WTC11 (cell line): ENCODE data around the gene PTPRS. TPM values are rescaled to one million over a fixed set of nuclear protein-coding genes. Genes with fewer than 3 reads are reported as not detected.
"Not testable (repeated sequence)": the region's sequence is repeated elsewhere in the genome, so short reads cannot be mapped to it uniquely, and the experiment has no call there.

Experiments
- ATAC-seq: fragments of 200-7000 bp; cut with Tn5 transposase; 2 replicates; pipeline ENCODE4 v1.10.0; 2021; ENCODE audit warnings: mild to moderate bottlenecking, moderate library complexity
- CTCF ChIA-PET: fragments of 300-600 bp; sonication (Branson Sonifier 250); formaldehyde crosslinking; loops from one replicate; lab custom pipeline; 2021; ENCODE audit warnings: antibody characterized with exemption; lab: Charles Lee
- POLR2A ChIA-PET: fragments of 350-600 bp; sonication (Branson Sonifier 250); formaldehyde crosslinking; loops from one replicate; lab custom pipeline; 2021; ENCODE audit warnings: antibody characterized with exemption; lab: Charles Lee
- DNase-seq: peaks from one replicate; pipeline ENCODE4 v3.0.0; 2021; ENCODE audit warnings: low spot score
- H3K27ac Mint-ChIP-seq: 2 replicates; pipeline ENCODE4 v1.8.0; 2021; ENCODE audit warnings: mixed read lengths
- H3K27me3 Mint-ChIP-seq: 2 replicates; pipeline ENCODE4 v1.8.0; 2021; ENCODE audit warnings: low read depth, mild to moderate bottlenecking, moderate library complexity, mixed read lengths
- H3K36me3 Mint-ChIP-seq: 2 replicates; pipeline ENCODE4 v1.8.0; 2021; ENCODE audit warnings: mixed read lengths
- H3K4me1 Mint-ChIP-seq: 2 replicates; pipeline ENCODE4 v1.8.0; 2022; ENCODE audit warnings: mixed read lengths
- H3K4me3 Mint-ChIP-seq: 2 replicates; pipeline ENCODE4 v1.8.0; 2021; ENCODE audit warnings: mild to moderate bottlenecking, moderate library complexity, mixed read lengths
- H3K9me3 Mint-ChIP-seq: 2 replicates; pipeline ENCODE4 v1.8.0; 2021; ENCODE audit warnings: mixed read lengths
- ATF3 ChIP-seq: sonication (generic); formaldehyde crosslinking; conservative IDR thresholded peaks from 2 replicates; pipeline ENCODE4 v1.8.1; 2022; ENCODE audit warnings: mild to moderate bottlenecking, missing genetic modification reagents
- CREM ChIP-seq: sonication (generic); formaldehyde crosslinking; IDR thresholded peaks from 2 replicates; pipeline ENCODE4 v1.8.1; 2022; ENCODE audit warnings: mild to moderate bottlenecking, missing genetic modification reagents, moderate library complexity
- ELF4 ChIP-seq: sonication (generic); formaldehyde crosslinking; IDR thresholded peaks from 2 replicates; pipeline ENCODE4 v1.8.1; 2022; ENCODE audit warnings: low read depth, mild to moderate bottlenecking, moderate library complexity, missing genetic modification reagents
- ETV6 ChIP-seq: sonication (generic); formaldehyde crosslinking; IDR thresholded peaks from 2 replicates; pipeline ENCODE4 v1.8.1; 2022; ENCODE audit warnings: mild to moderate bottlenecking, missing genetic modification reagents
- FOXJ3 ChIP-seq: sonication (generic); formaldehyde crosslinking; IDR thresholded peaks from 2 replicates; pipeline ENCODE4 v1.9.0; 2021; ENCODE audit warnings: missing genetic modification reagents, mild to moderate bottlenecking, borderline replicate concordance
- FOXP1 ChIP-seq: sonication (generic); formaldehyde crosslinking; IDR thresholded peaks from 2 replicates; pipeline ENCODE4 v1.8.0; 2022; ENCODE audit warnings: missing genetic modification reagents, mild to moderate bottlenecking, moderate library complexity, borderline replicate concordance
- GTF2I ChIP-seq: fragments of 250-450 bp; sonication (Bioruptor Pico); conservative IDR thresholded peaks from 2 replicates; pipeline ENCODE4 v1.4.0; 2021; ENCODE audit warnings: mild to moderate bottlenecking
- MYBL2 ChIP-seq: sonication (generic); formaldehyde crosslinking; IDR thresholded peaks from 2 replicates; pipeline ENCODE4 v1.8.1; 2023; ENCODE audit warnings: mild to moderate bottlenecking, moderate library complexity, missing genetic modification reagents
- NFE2L1 ChIP-seq: sonication (generic); formaldehyde crosslinking; IDR thresholded peaks from 2 replicates; pipeline ENCODE4 v1.8.1; 2023; ENCODE audit warnings: missing genetic modification reagents
- PRRX2 ChIP-seq: fragments of 250-450 bp; sonication (Bioruptor Pico); IDR thresholded peaks from 2 replicates; pipeline ENCODE4 v1.8.0; 2021; ENCODE audit warnings: mild to moderate bottlenecking
- SMAD4 ChIP-seq: sonication (generic); formaldehyde crosslinking; IDR thresholded peaks from 2 replicates; pipeline ENCODE4 v1.8.0; 2022; ENCODE audit warnings: mild to moderate bottlenecking, missing genetic modification reagents
- SP1 ChIP-seq: sonication (generic); formaldehyde crosslinking; conservative IDR thresholded peaks from 2 replicates; pipeline ENCODE4 v1.8.1; 2022; ENCODE audit warnings: missing genetic modification reagents
- ZNF138 ChIP-seq: sonication (generic); formaldehyde crosslinking; conservative IDR thresholded peaks from 2 replicates; pipeline ENCODE4 v1.8.1; 2022; ENCODE audit warnings: mild to moderate bottlenecking, moderate library complexity, missing genetic modification reagents
- ZNF396 ChIP-seq: fragments of 250-450 bp; sonication (Bioruptor Pico); IDR thresholded peaks from 2 replicates; pipeline ENCODE4 v1.8.0; 2021; ENCODE audit warnings: mild to moderate bottlenecking, moderate library complexity, borderline replicate concordance
- ZNF416 ChIP-seq: fragments of 250-450 bp; sonication (Bioruptor Pico); IDR thresholded peaks from 2 replicates; pipeline ENCODE4 v1.9.0; 2021; ENCODE audit warnings: mild to moderate bottlenecking, inconsistent platforms
- ZNF425 ChIP-seq: fragments of 250-450 bp; sonication (Bioruptor Pico); conservative IDR thresholded peaks from 2 replicates; pipeline ENCODE4 v1.9.0; 2021; ENCODE audit warnings: mild to moderate bottlenecking
- ZSCAN18 ChIP-seq: fragments of 250-450 bp; sonication (Bioruptor Pico); IDR thresholded peaks from 2 replicates; pipeline ENCODE4 v2.1.2; 2022; ENCODE audit warnings: mild to moderate bottlenecking, moderate library complexity
- total RNA-seq: library from RNA; stranded (reverse); gene quantifications from 3 replicates; pipeline ENCODE4 v1.2.3, GENCODE V29; 2021
- TF ChIP-seq, protein P1 (sequence below): fragments of 250-450 bp; sonication (Bioruptor Pico); IDR thresholded peaks from 2 replicates; pipeline ENCODE4 v1.9.0; 2021; ENCODE audit warnings: mild to moderate bottlenecking, borderline replicate concordance
- TF ChIP-seq, protein P2 (sequence below): sonication (generic); formaldehyde crosslinking; IDR thresholded peaks from 2 replicates; pipeline ENCODE4 v1.8.0; 2022; ENCODE audit warnings: mild to moderate bottlenecking, missing genetic modification reagents

Gene PTPRS
- total RNA-seq, 1 experiment from 2014 or later, result 201 TPM

GRCh38 chr19:5329141-5329540 lies 11.5 kb downstream of the PTPRS start:
- POLR2A ChIA-PET, result no interaction called here
- no peaks in the 10 kb centered on the region for H3K27me3 Mint-ChIP-seq
- DNase-seq, result no peak
- peaks cover 12% of the 10 kb centered on the region; the same call in 1 of the 2 replicates for H3K4me1 Mint-ChIP-seq
- H3K36me3 Mint-ChIP-seq, result peaks cover 16% of the 10 kb centered on the region
- TF ChIP-seq MYBL2 (CRISPR knock-in tag) (no peak), ZNF416 (no peak)
- TF ChIP-seq, all 79 proteins: peak for 0
- CTCF ChIA-PET, result interaction anchor here (0.5 to 2.5 kb wide), 2 partner anchors 12 to 48 kb away, joined by 4 to 8 read pairs; no protein-coding TSS in a partner anchor
- H3K4me3 Mint-ChIP-seq, result no peak overlapping the region
- peaks cover 5% of the 10 kb centered on the region for H3K9me3 Mint-ChIP-seq
- H3K27ac Mint-ChIP-seq, result peak overlapping the region; percentile 25; the same call in 1 of the 2 replicates
- ATAC-seq, result no peak

DNA sequence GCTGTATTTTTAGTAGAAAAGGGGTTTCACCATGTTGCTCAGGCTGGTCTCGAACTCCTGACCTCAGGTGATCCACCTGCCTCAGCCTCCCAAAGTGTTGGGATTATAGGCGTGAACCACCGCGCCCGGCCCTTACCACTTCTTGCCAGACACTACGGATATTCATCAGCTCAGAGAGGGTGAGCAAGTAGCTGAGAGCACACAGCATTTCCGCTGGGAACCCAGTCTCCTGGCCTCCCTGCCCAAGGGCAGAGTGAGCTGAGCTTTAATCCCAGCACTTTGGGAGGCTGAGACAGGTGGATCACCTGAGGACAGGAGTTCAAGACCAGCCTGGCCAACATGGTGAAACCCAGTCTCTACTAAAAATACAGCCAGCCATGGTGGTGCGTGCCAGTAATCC lies 12.2 kb downstream of the PTPRS start:
- H3K9me3 Mint-ChIP-seq, POLR2A ChIA-PET, DNase-seq, H3K27me3 Mint-ChIP-seq, H3K27ac Mint-ChIP-seq, ATAC-seq, H3K4me3 Mint-ChIP-seq: not testable (repeated sequence)
- Mint-ChIP-seq H3K36me3 (peaks cover 16% of the 10 kb centered on the region), H3K4me1 (peaks cover 12% of the 10 kb centered on the region)
- CTCF ChIA-PET, result interaction anchor here (1.6 to 2.5 kb wide), 2 partner anchors 35 to 49 kb away, joined by 8 to 9 read pairs; no protein-coding TSS in a partner anchor

- Mint-ChIP-seq H3K27ac (peak overlapping the region; percentile 53), H3K4me1 (peaks cover 19% of the 10 kb centered on the region), H3K36me3 (peaks cover 16% of the 10 kb centered on the region), H3K9me3 (peaks cover 5% of the 10 kb centered on the region), H3K4me3 (no peak overlapping the region), H3K27me3 (no peaks in the 10 kb centered on the region)
- peak; percentile 75 for ATAC-seq
- TF ChIP-seq ATF3 (no peak), ELF4 (no peak)
- CTCF ChIA-PET, result interaction anchor here (0.5 to 2.5 kb wide), 21 partner anchors 8 to 351 kb away, joined by 3 to 9 read pairs (median 3); partner anchors contain the start of gene PTPRS
- DNase-seq, result peak; percentile 43
- POLR2A ChIA-PET, result interaction anchor here (1.0 kb wide), 1 partner anchor 10 kb away, joined by 3 read pairs; no protein-coding TSS in a partner anchor
Observed at GRCh38 chr19:5326986-5327623, 13.5 kb downstream of the PTPRS start.

GRCh38 chr19:5326545-5326944 lies 14.1 kb downstream of the PTPRS start:
- ChIA-PET POLR2A (interaction anchor here (1.0 kb wide), 1 partner anchor 11 kb away, joined by 3 read pairs; no protein-coding TSS in a partner anchor), CTCF (interaction anchor here (0.6 to 2.5 kb wide), 7 partner anchors 8 to 351 kb away, joined by 3 to 8 read pairs (median 3); no protein-coding TSS in a partner anchor)
- no peak for ATAC-seq
- Mint-ChIP-seq H3K27me3 (no peaks in the 10 kb centered on the region), H3K4me1 (peaks cover 19% of the 10 kb centered on the region), H3K4me3 (no peak overlapping the region), H3K36me3 (peaks cover 16% of the 10 kb centered on the region), H3K9me3 (peaks cover 5% of the 10 kb centered on the region), H3K27ac (0 out of 2 replicates have a peak overlapping the region, but pooled peaks have one; percentile 33)
- no peak for DNase-seq
- TF ChIP-seq ZNF396, result no peak
- TF ChIP-seq ZNF138, result no peak
- TF ChIP-seq, protein P1, sequence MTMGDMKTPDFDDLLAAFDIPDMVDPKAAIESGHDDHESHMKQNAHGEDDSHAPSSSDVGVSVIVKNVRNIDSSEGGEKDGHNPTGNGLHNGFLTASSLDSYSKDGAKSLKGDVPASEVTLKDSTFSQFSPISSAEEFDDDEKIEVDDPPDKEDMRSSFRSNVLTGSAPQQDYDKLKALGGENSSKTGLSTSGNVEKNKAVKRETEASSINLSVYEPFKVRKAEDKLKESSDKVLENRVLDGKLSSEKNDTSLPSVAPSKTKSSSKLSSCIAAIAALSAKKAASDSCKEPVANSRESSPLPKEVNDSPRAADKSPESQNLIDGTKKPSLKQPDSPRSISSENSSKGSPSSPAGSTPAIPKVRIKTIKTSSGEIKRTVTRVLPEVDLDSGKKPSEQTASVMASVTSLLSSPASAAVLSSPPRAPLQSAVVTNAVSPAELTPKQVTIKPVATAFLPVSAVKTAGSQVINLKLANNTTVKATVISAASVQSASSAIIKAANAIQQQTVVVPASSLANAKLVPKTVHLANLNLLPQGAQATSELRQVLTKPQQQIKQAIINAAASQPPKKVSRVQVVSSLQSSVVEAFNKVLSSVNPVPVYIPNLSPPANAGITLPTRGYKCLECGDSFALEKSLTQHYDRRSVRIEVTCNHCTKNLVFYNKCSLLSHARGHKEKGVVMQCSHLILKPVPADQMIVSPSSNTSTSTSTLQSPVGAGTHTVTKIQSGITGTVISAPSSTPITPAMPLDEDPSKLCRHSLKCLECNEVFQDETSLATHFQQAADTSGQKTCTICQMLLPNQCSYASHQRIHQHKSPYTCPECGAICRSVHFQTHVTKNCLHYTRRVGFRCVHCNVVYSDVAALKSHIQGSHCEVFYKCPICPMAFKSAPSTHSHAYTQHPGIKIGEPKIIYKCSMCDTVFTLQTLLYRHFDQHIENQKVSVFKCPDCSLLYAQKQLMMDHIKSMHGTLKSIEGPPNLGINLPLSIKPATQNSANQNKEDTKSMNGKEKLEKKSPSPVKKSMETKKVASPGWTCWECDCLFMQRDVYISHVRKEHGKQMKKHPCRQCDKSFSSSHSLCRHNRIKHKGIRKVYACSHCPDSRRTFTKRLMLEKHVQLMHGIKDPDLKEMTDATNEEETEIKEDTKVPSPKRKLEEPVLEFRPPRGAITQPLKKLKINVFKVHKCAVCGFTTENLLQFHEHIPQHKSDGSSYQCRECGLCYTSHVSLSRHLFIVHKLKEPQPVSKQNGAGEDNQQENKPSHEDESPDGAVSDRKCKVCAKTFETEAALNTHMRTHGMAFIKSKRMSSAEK (CRISPR knock-in tag), result no peak
- TF ChIP-seq GTF2I (CRISPR knock-in tag), result no peak
- no peak for TF ChIP-seq ZSCAN18 (CRISPR knock-in tag)
- TF ChIP-seq NFE2L1 (CRISPR knock-in tag), result no peak
- TF ChIP-seq FOXJ3 (CRISPR knock-in tag), result no peak
- no peak for TF ChIP-seq ATF3
- TF ChIP-seq ZNF425 (CRISPR knock-in tag), result no peak
- no peak for TF ChIP-seq FOXP1 (CRISPR knock-in tag)
- TF ChIP-seq, protein P2, sequence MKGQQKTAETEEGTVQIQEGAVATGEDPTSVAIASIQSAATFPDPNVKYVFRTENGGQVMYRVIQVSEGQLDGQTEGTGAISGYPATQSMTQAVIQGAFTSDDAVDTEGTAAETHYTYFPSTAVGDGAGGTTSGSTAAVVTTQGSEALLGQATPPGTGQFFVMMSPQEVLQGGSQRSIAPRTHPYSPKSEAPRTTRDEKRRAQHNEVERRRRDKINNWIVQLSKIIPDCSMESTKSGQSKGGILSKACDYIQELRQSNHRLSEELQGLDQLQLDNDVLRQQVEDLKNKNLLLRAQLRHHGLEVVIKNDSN (CRISPR knock-in tag), result no peak
- TF ChIP-seq CREM (CRISPR knock-in tag), result no peak
- TF ChIP-seq ETV6 (CRISPR knock-in tag), result no peak
- TF ChIP-seq SP1 (CRISPR knock-in tag), result no peak
- TF ChIP-seq PRRX2 (CRISPR knock-in tag), result no peak
- TF ChIP-seq SMAD4 (CRISPR knock-in tag), result no peak
